ENCODE measurements around the gene COL20A1. TPM values are rescaled to one million over a fixed set of nuclear protein-coding genes. Genes with fewer than 3 reads are reported as not detected.

The COL20A1 gene
- total and polyA plus RNA-seq, 2 donors (not counting 1 experiment from before 2014, with no cell fraction given) = not detected

GRCh38 chr20:63252284-63252711 lies 40.7 kb upstream of the COL20A1 start:
- Histone ChIP-seq H3K36me3 (ENCODE audit: control insufficient read depth, insufficient read depth, low read length) (no peaks in the 10 kb centered on the region), H3K4me1 (ENCODE audit: control insufficient read depth, extremely low read depth, insufficient read depth, low read length) (no peaks in the 10 kb centered on the region), H3K9ac (ENCODE audit: insufficient read depth, low read length) (no peak overlapping the region), H4K20me1 (ENCODE audit: control insufficient read depth, extremely low read depth, insufficient read depth, low read length) (no peaks in the 10 kb centered on the region), H3K79me2 (ENCODE audit: control insufficient read depth, insufficient read depth, low read length) (no peaks in the 10 kb centered on the region), H2AFZ (ENCODE audit: low read length) (no peak overlapping the region), H3K9me3 (ENCODE audit: control insufficient read depth, insufficient read depth, low read depth, low read length) (no peaks in the 10 kb centered on the region), H3K27ac (ENCODE audit: insufficient read depth, low read length) (no peak overlapping the region), H3K27me3 (ENCODE audit: control insufficient read depth, insufficient read depth, low read length) (peaks cover 34% of the 10 kb centered on the region), H3K4me2 (ENCODE audit: extremely low read depth, insufficient read depth, low read length) (no peak overlapping the region), H3K4me3 (replicated peaks in 1 of 4; ENCODE audit: control extremely low read depth in 1 of 4, insufficient read depth in 1 of 4, low read depth in 3 of 4, low read length in 4 of 4) (no peak overlapping the region)
- TF ChIP-seq EZH2 (IDR thresholded peaks at IDR 0.05; ENCODE audit: low read length, missing control alignments) = no peak
- TF ChIP-seq CTCF (conservative IDR thresholded peaks at IDR 0.05 in 1 of 2, IDR thresholded peaks at IDR 0.05 in 1 of 2; ENCODE audit: low read depth in 1 of 2, low read length in 2 of 2) = no peak
- no peak for DNase-seq (ENCODE audit: low read depth in 2 of 2)

DNA sequence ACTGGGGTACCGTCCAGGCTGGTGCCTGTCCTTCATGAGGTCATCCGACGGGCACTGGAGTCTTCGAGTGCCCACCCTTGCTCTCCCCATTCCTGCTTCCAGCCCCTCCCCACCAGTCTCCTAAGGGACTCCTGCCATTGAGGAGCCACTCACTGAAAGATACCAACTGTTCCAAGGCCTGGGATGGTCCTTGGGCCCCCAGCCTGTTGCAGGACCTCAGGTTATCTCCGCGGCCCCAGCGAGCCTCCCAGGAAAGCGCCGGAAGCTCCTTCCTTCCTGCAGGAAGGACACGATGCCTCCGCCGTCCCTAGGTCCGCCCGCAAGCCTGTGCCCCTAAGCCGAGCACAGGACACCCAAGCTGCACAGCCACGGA lies 39.9 kb upstream of the COL20A1 start:
- H2AFZ ChIP-seq (ENCODE audit: low read length) = no peak overlapping the region
- no peak overlapping the region for H3K9ac ChIP-seq (ENCODE audit: insufficient read depth, low read length)
- H3K4me1 ChIP-seq (ENCODE audit: control insufficient read depth, extremely low read depth, insufficient read depth, low read length) = no peaks in the 10 kb centered on the region
- no peak overlapping the region for H3K4me2 ChIP-seq (ENCODE audit: extremely low read depth, insufficient read depth, low read length)
- no peaks in the 10 kb centered on the region for H3K36me3 ChIP-seq (ENCODE audit: control insufficient read depth, insufficient read depth, low read length)
- DNase-seq (ENCODE audit: low read depth in 2 of 2) = no peak
- no peaks in the 10 kb centered on the region for H4K20me1 ChIP-seq (ENCODE audit: control insufficient read depth, extremely low read depth, insufficient read depth, low read length)
- H3K27ac ChIP-seq (ENCODE audit: insufficient read depth, low read length) = no peak overlapping the region
- H3K79me2 ChIP-seq (ENCODE audit: control insufficient read depth, insufficient read depth, low read length) = no peaks in the 10 kb centered on the region
- no peaks in the 10 kb centered on the region for H3K9me3 ChIP-seq (ENCODE audit: control insufficient read depth, insufficient read depth, low read depth, low read length)
- TF ChIP-seq EZH2 (IDR thresholded peaks at IDR 0.05; ENCODE audit: low read length, missing control alignments) (peak; percentile 90), CTCF (conservative IDR thresholded peaks at IDR 0.05 in 1 of 2, IDR thresholded peaks at IDR 0.05 in 1 of 2; ENCODE audit: low read depth in 1 of 2, low read length in 2 of 2) (no peak)
- H3K27me3 ChIP-seq (ENCODE audit: control insufficient read depth, insufficient read depth, low read length) = peaks cover 34% of the 10 kb centered on the region
- H3K4me3 ChIP-seq (replicated peaks in 1 of 4; ENCODE audit: control extremely low read depth in 1 of 4, insufficient read depth in 1 of 4, low read depth in 3 of 4, low read length in 4 of 4) = no peak overlapping the region

DNA sequence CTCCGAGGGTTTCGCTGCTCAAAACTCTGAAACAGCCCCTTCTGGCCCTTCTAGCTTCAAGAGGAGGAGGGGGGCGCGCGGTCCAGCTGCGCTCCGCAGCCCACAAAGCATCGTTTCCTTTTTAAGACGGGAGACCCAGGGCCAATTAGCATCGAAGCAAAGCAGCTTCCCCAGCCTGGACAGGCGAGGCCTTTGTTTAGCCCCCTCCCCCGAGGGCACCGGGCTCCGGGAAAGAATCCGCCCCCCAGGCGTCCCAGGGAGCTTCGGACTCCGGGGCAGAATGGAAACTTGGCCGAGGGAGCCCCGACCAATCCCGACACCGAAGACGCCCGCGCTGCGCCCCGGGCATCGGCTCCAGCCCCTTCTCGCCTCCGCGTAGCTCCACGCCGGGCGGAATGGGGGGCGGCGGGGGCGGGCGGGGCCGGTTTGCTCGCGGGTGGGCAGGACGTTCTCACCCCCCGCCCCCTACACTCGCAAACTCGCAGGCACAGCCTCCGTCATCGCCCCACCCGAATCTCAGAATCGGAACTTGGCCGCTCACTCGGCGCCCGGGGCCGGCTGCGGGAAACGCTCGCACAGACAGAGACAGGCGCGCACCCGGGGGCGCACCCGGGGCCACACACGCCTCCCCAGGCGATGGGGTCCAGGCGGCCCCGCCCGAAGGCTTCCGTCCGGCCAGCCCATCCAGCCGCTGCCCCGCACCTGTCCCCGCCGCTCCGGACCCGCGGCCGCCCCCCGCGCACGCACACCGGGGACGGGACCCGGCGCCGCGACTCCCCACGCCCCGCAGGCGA lies 39.4 kb upstream of the COL20A1 start:
- Histone ChIP-seq H2AFZ (ENCODE audit: low read length) (no peak overlapping the region), H3K4me3 (replicated peaks in 1 of 4; ENCODE audit: control extremely low read depth in 1 of 4, insufficient read depth in 1 of 4, low read depth in 3 of 4, low read length in 4 of 4) (no peak overlapping the region), H3K4me2 (ENCODE audit: extremely low read depth, insufficient read depth, low read length) (no peak overlapping the region), H3K9me3 (ENCODE audit: control insufficient read depth, insufficient read depth, low read depth, low read length) (no peaks in the 10 kb centered on the region), H4K20me1 (ENCODE audit: control insufficient read depth, extremely low read depth, insufficient read depth, low read length) (no peaks in the 10 kb centered on the region), H3K27me3 (ENCODE audit: control insufficient read depth, insufficient read depth, low read length) (peaks cover 36% of the 10 kb centered on the region), H3K4me1 (ENCODE audit: control insufficient read depth, extremely low read depth, insufficient read depth, low read length) (no peaks in the 10 kb centered on the region), H3K9ac (ENCODE audit: insufficient read depth, low read length) (no peak overlapping the region), H3K27ac (ENCODE audit: insufficient read depth, low read length) (no peak overlapping the region), H3K79me2 (ENCODE audit: control insufficient read depth, insufficient read depth, low read length) (no peaks in the 10 kb centered on the region), H3K36me3 (ENCODE audit: control insufficient read depth, insufficient read depth, low read length) (no peaks in the 10 kb centered on the region)
- TF ChIP-seq CTCF (conservative IDR thresholded peaks at IDR 0.05 in 1 of 2, IDR thresholded peaks at IDR 0.05 in 1 of 2; ENCODE audit: low read depth in 1 of 2, low read length in 2 of 2) (no peak), EZH2 (IDR thresholded peaks at IDR 0.05; ENCODE audit: low read length, missing control alignments) (peak; percentile 52)
- DNase-seq (ENCODE audit: low read depth in 2 of 2) = no peak

Measured in fibroblast of lung (primary cell).